ENCODE data around the gene NCK2.

DNA sequence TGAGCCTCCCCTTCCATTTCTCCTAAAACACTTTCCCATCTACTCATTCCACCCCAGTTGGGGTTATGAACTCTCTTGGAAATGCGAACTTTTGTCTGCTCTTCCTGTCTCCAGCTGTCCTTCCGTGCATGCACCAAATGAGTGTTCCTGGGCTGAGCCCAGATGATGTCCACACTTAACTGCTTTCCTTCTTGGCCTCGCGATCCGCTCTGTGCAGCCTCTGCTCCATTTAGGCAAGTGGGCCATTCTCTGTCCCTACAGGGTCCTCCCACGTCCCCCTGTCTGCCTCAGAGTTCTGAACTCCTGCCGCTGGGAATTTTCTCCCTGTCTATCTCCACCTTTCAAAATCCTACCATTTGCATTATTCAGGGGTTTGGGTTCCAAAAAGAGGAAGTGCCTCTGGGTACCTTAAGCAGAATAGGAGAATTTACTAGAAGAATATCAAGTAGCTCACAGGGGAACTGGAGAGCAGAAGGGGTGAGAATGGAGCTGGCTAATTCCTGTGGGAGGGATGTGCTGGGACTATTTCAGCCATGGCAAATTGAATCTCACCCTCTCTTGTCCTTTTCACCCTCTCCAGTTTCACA is 4.7 kb upstream of the NCK2 start:
- TF ChIP-seq POLR2A (IDR thresholded peaks at IDR 0.05; ENCODE audit: low read depth, low read length) = no peak
- TF ChIP-seq POLR2AphosphoS5 (IDR thresholded peaks at IDR 0.05; ENCODE audit: low read depth, low read length) = no peak
- no peak for TF ChIP-seq TAF1 (IDR thresholded peaks at IDR 0.05; ENCODE audit: low read depth, low read length)
- TF ChIP-seq SPI1 (IDR thresholded peaks at IDR 0.05; ENCODE audit: low read depth, low read length) = peak; percentile 90
- no peak for TF ChIP-seq POU2F2 (IDR thresholded peaks at IDR 0.05; ENCODE audit: low read depth, low read length)

Measured in GM12891 (cell line).